HG03565 (cell line): Measurements from ENCODE around the gene LAMC1.

Experiments
- ATAC-seq: cut with Tn5 transposase; IDR thresholded peaks from one replicate; pipeline ENCODE4 v1.9.1; 2021; ENCODE audit warnings: mild to moderate bottlenecking, moderate library complexity; ENCODE audit not compliant: unreplicated experiment

Gene LAMC1

GRCh38 chr1:183077097-183077496, 53.9 kb downstream of the LAMC1 start:
- no peak for ATAC-seq

- no peak for ATAC-seq
Observed at GRCh38 chr1:183079712-183080388, 56.6 kb downstream of the LAMC1 start.

DNA sequence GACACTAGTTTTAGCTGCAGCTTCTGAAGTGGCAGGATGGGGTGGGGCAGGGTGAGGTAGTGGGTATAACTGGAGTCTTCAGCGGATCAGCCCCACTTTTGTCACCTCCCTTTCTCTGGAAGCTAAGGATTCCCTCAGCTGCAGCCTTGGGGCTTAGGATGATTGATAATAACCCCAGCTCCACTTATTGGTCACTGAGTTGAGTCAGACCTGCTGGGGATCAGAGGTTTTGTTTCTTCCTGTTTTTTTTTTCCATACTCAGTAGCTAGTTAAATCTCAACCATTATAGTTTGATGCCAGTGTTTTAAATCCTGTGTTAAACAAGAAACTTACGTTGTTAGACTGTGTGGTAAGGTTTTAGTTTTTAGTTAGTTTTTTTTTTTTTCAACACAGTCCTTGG, 57.2 kb downstream of the LAMC1 start:
- no peak for ATAC-seq

GRCh38 chr1:183081402-183082120, 58.3 kb downstream of the LAMC1 start:
- no peak for ATAC-seq

DNA sequence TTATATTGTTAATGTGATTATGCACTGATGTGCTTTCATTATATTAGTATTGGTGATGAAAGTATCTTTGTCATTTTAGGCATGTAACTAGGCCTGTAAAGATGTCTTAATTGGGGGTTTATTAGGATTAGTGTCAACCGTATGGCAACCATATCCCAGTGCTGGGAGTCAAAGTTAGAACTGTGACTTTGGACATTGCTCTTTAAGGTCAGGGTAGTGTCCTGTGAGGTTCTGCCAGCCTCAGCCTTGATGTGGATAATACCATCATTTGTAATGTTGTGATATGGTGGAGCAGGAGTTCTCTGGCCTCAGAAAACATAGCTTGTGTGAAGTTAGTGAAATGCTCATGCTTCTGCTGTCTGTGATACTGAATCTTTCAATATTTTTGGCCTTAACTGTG, 59.4 kb downstream of the LAMC1 start:
- no peak for ATAC-seq

GRCh38 chr1:183087001-183087400, 63.8 kb downstream of the LAMC1 start:
- no peak for ATAC-seq

GRCh38 chr1:183089025-183089639, 65.9 kb downstream of the LAMC1 start:
- no peak for ATAC-seq

DNA sequence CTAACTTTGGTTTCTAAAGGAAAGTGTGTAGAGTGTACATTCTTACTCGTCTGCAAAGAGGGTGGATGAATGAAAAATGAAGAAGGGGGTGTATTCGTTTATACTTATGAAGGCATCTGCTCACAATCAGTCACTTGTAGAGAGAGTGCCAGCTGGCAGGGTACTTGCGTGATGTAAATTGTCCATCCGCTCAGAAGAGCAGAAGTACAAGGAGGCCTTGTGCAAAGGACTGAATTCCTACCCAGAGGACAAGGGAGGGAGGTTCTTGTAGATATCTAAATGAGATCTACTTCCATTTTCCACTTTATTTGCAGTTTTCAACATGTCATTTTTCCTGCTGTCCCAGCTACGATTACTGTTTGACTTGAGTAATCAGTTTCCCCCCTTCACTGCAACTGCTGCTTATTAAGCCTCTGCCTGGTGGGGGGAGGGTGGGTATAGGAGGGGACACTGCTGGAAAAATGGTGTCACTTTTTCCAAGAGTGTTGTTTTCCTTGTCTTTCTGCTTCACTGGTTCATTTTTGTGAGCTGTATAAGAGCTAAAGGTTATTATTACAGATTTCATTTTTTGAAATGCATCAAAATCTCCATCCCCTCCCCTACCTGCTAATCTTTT, 67.3 kb downstream of the LAMC1 start:
- no peak for ATAC-seq

- ATAC-seq: no peak
Observed at GRCh38 chr1:183091181-183091580, 68.0 kb downstream of the LAMC1 start.

DNA sequence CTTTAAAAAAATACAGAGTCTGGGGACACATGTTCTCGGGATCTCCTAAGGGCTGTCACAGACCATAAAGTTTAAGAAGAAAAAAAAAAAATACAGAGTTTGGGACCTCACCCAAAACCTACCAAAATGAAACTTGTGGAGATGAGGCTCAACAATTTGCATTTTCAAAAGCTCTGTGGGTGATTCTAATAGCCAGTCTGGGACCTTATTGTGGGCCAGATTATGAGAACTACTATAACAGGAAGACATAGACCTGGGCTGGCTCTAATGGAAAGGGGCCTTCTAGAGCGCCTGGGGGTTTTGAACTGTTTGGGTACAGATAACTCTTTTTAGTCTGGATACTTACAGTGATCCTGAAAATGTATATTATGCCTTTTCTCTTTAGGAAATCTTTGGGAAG, 69.1 kb downstream of the LAMC1 start:
- ATAC-seq: no peak

DNA sequence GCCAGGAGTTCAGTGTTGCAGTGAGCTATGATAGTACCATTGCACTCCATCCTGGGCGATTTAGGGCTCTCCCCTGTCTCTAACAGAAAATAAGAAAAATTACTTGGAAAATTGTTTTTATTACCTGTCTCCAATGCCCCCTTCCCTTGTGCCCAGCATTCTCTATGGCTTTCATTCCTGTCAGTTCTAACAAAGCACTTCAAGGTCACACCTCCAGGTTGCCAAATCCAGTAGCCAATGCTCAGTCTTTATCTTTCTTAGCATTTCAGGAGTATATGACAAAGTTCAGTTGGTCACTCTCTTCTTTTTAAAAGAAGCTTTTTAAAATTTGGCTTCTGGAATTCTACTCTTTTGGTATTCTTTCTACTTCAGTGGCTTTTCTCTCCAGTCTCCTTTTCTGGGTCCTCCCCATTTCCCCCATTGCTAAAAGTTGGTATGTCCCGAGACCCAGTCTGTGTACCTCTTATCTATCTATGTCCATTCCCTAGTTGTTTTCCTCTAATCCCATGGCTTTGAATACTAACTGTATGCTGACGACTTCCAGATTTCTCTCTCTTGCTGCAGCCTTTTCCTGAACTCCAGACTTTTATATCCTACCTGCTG, 69.9 kb downstream of the LAMC1 start:
- no peak for ATAC-seq

GRCh38 chr1:183093786-183094298, 70.6 kb downstream of the LAMC1 start:
- ATAC-seq: no peak

- ATAC-seq: no peak
Observed at GRCh38 chr1:183094351-183094750, 71.1 kb downstream of the LAMC1 start.

GRCh38 chr1:183096351-183096750, 73.1 kb downstream of the LAMC1 start:
- no peak for ATAC-seq

GRCh38 chr1:183096894-183097293, 73.7 kb downstream of the LAMC1 start:
- no peak for ATAC-seq

DNA sequence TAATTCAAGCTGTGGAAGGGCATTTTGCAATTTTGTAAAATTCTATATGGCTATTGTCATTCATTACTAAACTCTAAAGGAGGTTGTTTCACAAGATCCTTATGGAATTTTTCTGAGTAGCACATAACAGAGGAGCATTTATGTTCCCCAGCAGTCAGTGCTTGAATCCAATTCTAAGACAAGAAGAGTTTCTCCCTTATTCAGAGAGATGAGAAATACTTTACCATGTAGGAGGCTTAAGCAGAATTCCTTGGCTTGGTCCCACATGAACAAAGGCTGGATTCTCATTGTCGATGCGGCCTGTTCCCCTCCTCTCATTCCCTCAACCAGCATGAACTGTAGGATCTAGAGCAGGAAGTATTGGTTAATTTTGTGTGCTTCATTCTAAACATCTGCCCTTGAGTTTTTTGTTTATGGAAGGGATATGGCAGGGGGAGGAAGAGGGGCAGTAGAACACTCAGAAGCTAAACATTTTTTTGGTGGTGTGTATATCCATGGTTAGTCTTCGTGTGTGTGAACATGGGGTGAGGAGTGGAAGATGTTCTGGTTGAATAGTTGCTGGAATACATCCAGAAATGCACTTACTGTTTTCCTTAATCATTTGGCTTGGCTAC, 74.3 kb downstream of the LAMC1 start:
- ATAC-seq: no peak

- ATAC-seq: no peak
Observed at GRCh38 chr1:183098317-183098716, 75.1 kb downstream of the LAMC1 start.

DNA sequence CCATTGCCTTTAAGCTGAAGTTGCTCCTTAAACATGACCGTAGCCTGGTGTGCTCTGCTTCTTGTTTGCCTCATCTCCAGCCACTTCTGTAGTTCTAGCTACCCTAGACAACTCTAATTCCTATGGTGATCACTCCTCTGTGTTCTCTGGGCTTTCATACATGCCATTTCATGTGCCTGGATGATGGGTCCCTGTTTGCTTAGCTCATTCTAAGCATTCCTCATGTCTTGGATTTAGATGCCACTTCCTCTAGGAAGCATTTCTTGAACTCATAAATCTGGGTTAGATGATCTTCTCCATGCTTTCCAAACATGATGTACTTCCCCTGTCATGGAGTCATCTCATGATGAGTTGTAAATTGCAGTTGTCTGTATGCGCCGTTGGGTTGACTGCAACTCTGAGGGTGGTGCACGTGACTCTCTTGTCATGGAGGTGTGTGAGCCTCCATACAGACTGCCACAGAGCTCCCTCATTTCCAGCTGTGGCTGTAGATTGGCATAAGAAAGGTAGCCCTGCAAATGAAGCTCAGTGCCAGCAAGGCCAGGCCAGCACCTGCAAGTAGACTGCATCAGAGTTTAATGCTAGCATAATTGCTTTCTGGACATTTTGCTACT, 77.2 kb downstream of the LAMC1 start:
- ATAC-seq: no peak

DNA sequence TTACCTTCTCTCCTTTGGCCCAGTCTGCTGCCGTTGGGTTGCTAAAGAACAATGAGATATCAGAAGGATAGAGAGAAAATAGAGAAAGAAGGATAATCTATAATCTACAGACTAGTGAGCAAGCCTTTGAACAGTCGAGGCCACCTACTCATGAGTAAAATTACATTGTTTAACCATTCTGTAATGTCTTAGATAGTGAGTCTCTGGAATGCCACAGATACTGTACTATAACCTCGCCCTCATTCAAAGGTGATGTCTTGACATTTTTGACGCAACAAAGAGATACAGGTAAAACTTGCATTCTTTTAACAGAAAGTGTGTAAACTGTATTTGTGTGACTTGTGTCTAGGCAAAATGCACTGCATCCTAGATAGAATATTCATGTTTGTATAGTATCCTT, 77.9 kb downstream of the LAMC1 start:
- ATAC-seq: no peak

DNA sequence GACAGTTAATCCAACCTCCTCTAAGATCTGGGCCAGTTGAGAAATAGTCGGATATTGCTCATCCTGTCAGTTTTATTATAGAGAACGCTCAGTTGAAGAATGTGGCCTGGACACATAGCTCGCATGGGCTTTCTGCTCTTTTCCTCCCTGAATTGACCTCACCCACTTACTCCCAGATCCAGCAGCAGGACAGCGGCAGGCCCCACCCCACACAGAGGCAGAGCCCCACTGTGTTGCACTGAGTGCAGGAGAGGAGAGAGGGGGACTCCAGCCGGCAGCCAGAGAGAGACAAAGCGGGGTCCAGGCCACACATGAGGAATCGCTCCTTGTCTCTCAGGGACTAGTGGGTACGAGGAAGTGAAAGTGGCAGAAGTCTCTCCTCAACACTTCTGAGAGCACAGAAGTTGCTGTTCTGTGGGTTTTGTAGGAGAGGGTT, 78.6 kb downstream of the LAMC1 start:
- no peak for ATAC-seq
